Measurements from ENCODE around the gene TMEM82.

DNA sequence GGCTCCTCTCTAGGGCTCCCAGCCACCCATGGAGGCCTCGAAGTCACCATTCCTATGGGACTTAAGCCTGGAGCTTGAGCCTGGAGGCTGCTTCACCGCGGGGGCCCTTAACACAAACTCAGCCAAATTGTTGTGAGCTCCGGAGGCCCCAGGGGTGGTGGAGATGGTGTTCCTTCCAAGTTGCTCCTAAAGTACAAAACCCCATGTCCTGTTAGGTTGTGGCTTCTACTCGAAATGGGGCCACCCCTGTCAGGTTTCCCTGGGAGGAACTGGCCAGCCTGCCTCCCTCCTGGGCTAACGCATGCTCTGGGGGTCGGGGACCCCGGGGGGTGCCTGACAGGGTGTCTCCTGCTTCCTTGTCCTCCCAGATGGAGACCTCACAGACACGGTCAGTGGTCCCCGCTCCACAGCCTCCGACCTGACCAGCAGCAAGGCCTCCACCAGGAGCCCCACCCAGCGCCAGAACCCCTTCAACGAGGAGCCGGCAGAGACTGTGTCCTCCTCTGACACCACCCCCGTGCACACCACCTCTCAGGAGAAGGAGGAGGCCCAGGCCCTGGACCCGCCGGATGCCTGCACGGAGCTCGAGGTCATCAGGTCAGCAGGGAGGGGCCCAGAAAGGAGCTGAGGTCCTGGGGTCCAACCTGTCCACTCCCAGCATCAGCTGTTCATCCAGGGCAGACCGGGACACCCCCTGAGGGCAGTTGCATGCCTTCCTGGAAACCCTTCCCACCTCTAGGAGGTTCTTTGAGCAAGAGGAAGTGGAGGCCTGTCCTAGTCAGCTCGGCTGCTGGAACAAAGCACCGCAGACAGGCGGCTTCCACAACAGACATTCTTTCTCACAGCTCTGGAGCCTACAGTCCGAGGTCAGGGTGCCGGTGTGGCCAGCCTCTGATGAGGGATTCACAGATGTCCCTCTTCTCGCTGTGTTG lies 17.1 kb upstream of the TMEM82 start:
- TF ChIP-seq, protein P1, sequence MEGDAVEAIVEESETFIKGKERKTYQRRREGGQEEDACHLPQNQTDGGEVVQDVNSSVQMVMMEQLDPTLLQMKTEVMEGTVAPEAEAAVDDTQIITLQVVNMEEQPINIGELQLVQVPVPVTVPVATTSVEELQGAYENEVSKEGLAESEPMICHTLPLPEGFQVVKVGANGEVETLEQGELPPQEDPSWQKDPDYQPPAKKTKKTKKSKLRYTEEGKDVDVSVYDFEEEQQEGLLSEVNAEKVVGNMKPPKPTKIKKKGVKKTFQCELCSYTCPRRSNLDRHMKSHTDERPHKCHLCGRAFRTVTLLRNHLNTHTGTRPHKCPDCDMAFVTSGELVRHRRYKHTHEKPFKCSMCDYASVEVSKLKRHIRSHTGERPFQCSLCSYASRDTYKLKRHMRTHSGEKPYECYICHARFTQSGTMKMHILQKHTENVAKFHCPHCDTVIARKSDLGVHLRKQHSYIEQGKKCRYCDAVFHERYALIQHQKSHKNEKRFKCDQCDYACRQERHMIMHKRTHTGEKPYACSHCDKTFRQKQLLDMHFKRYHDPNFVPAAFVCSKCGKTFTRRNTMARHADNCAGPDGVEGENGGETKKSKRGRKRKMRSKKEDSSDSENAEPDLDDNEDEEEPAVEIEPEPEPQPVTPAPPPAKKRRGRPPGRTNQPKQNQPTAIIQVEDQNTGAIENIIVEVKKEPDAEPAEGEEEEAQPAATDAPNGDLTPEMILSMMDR (IDR thresholded peaks at IDR 0.05; ENCODE audit: low read length), result no peak
- TF ChIP-seq EZH2 (IDR thresholded peaks at IDR 0.05; ENCODE audit: borderline replicate concordance, low read length), result no peak

All from OCI-LY1 (cell line).